ENCODE measurements around the gene SP3.

- TF ChIP-seq ZNF274 (IDR thresholded peaks at IDR 0.05; ENCODE audit: low read depth, low read length) (no peak), YY1 (IDR thresholded peaks at IDR 0.05; ENCODE audit: insufficient read depth, insufficient read length) (no peak)
Measured at GRCh38 chr2:173940208-173941020, 24.8 kb downstream of the SP3 start.
